HepG2 (cell line): Measurements from ENCODE around the gene CCDC57. TPM values are rescaled to one million over a fixed set of nuclear protein-coding genes. Genes with fewer than 3 reads are reported as not detected.

Experiments used
- ATAC-seq: fragments of 200-7000 bp; cut with Tn5 transposase; 3 replicates; pipeline ENCODE4 v1.9.1; 2020; ENCODE audit warnings: mild to moderate bottlenecking, moderate library complexity
- BruUV-seq: library from RNA; stranded (reverse); fragments of 400-500 nt; replicated peaks from 2 replicates; lab custom pipeline; 2021; lab: Mats Ljungman, UMichigan
- CTCF ChIA-PET: fragments of 300-600 bp; formaldehyde crosslinking; extraction: SDS; loops from one replicate; lab custom pipeline; 2021; ENCODE audit warnings: low total read pairs, inconsistent platforms, low intra/inter-chr PET ratio; lab: Yijun Ruan, JAX
- POLR2A ChIA-PET: fragments of 350-600 bp; sonication (Branson Sonifier 250); formaldehyde crosslinking; loops from one replicate; lab custom pipeline; 2020; ENCODE audit warnings: antibody characterized with exemption, inconsistent platforms; lab: Yijun Ruan, JAX
- DNase-seq: peaks from one replicate; pipeline ENCODE4 v3.0.0-alpha.2; 2015; ENCODE audit warnings: low spot score
- FAIRE-seq: peaks from 3 replicates; lab custom pipeline; 2011; peaks lifted over from hg19 to GRCh38; lab: Jason Lieb, UNC
- H2AFZ ChIP-seq: one replicate; pipeline ENCODE4 v1.6.1; 2011; ENCODE audit warnings: low read length, inconsistent platforms
- H3K27ac ChIP-seq: fragments of 300-600 bp; 3 replicates; pipeline ENCODE4 v1.8.0; 2011; ENCODE audit warnings: mixed run types, mild to moderate bottlenecking, mixed read lengths, low read length, inconsistent platforms; ENCODE audit not compliant: insufficient read depth; ENCODE audit errors: extremely low read length
- H3K27me3 ChIP-seq, 2 experiments: fragments of 200-600 bp in 1 of 2; 2 replicates in 1 of 2; 3 replicates in 1 of 2; pipeline versions ENCODE4 v1.6.0 to v1.8.0; 2011; ENCODE audit warnings: low read length in 2 of 2, mild to moderate bottlenecking in 2 of 2, moderate library complexity in 2 of 2, inconsistent platforms in 1 of 2; ENCODE audit not compliant: insufficient read depth in 2 of 2, control insufficient read depth in 1 of 2
- H3K36me3 ChIP-seq, 2 experiments: fragments of 200-600 bp in 1 of 2; replicated peaks in 1 of 2; 2 replicates in 1 of 2; 3 replicates in 1 of 2; pipeline versions ENCODE4 v1.5.1 to v1.8.0; 2011; ENCODE audit warnings: low read length in 2 of 2, inconsistent platforms in 1 of 2; ENCODE audit not compliant: insufficient read depth in 2 of 2, control insufficient read depth in 1 of 2
- H3K4me1 ChIP-seq: 2 replicates; pipeline ENCODE4 v1.5.1; 2012; ENCODE audit warnings: low read length, inconsistent platforms; ENCODE audit not compliant: insufficient read depth
- H3K4me2 ChIP-seq: 2 replicates; pipeline ENCODE4 v1.6.0; 2011; ENCODE audit warnings: low read depth, low read length, inconsistent platforms
- H3K4me3 ChIP-seq, 3 experiments: fragments of 200-600 bp in 1 of 3; sonication (generic), shearing (Covaris generic) in 1 of 3; replicated peaks in 1 of 3; 2 replicates each; pipeline ENCODE4 v1.5.1; 2011 to 2016; ENCODE audit warnings: low read length in 3 of 3, inconsistent platforms in 2 of 3, low read depth in 2 of 3, mild to moderate bottlenecking in 2 of 3, control low read depth in 1 of 3, mixed read lengths in 1 of 3; ENCODE audit not compliant: insufficient read depth in 1 of 3
- H3K79me2 ChIP-seq: one replicate; pipeline ENCODE4 v1.6.1; 2011; ENCODE audit warnings: low read length, inconsistent platforms; ENCODE audit not compliant: insufficient read depth
- H3K9ac ChIP-seq: 2 replicates; pipeline ENCODE4 v1.6.0; 2011; ENCODE audit warnings: mild to moderate bottlenecking, low read depth, low read length, inconsistent platforms; ENCODE audit not compliant: insufficient read depth
- H3K9me3 ChIP-seq: 2 replicates; pipeline ENCODE4 v1.5.1; 2012; ENCODE audit warnings: mild to moderate bottlenecking, low read length
- H4K20me1 ChIP-seq: 2 replicates; pipeline ENCODE4 v1.6.0; 2011; ENCODE audit warnings: inconsistent platforms, mild to moderate bottlenecking, low read length, moderate library complexity; ENCODE audit not compliant: insufficient read depth
- ARNT ChIP-seq: fragments of 450-650 bp; IDR thresholded peaks from 2 replicates; pipeline ENCODE4 v1.6.1; 2017
- HNRNPK ChIP-seq: fragments of 200-400 bp; formaldehyde crosslinking; IDR thresholded peaks from 2 replicates; pipeline ENCODE4 v1.6.1; 2018; ENCODE audit warnings: low read length, low read depth, moderate library complexity, mild to moderate bottlenecking; ENCODE audit not compliant: poor library complexity, severe bottlenecking
- MAF1 ChIP-seq: sonication (generic); formaldehyde crosslinking; IDR thresholded peaks from 2 replicates; pipeline ENCODE4 v1.5.0; 2020; ENCODE audit warnings: missing genetic modification reagents, borderline replicate concordance
- MAZ ChIP-seq, 2 experiments: sonication (generic) in 1 of 2; formaldehyde crosslinking in 1 of 2; IDR thresholded peaks; 2 replicates each; pipeline versions ENCODE4 v1.5.0 to v1.6.1; 2012 to 2020; ENCODE audit warnings: low read depth in 2 of 2, mild to moderate bottlenecking in 2 of 2, borderline replicate concordance in 1 of 2, improper control_type of control experiment in 1 of 2, low read length in 1 of 2, missing genetic modification reagents in 1 of 2, moderate library complexity in 1 of 2
- TOE1 ChIP-seq: sonication (generic); formaldehyde crosslinking; IDR thresholded peaks from 2 replicates; pipeline ENCODE4 v1.4.0; 2020; ENCODE audit warnings: mild to moderate bottlenecking, missing genetic modification reagents
- YEATS2 ChIP-seq: sonication (generic); formaldehyde crosslinking; IDR thresholded peaks from 2 replicates; pipeline ENCODE4 v1.4.0; 2020; ENCODE audit warnings: missing genetic modification reagents, borderline replicate concordance
- ZBTB20 ChIP-seq: sonication (generic); formaldehyde crosslinking; IDR thresholded peaks from 2 replicates; pipeline ENCODE4 v1.8.1; 2023; ENCODE audit warnings: missing genetic modification reagents, low read depth, mild to moderate bottlenecking, borderline replicate concordance
- ZBTB33 ChIP-seq: sonication (generic); formaldehyde crosslinking; IDR thresholded peaks from 2 replicates; pipeline ENCODE4 v1.4.0; 2020; ENCODE audit warnings: missing genetic modification reagents
- ZBTB38 ChIP-seq: sonication (generic); formaldehyde crosslinking; IDR thresholded peaks from 2 replicates; pipeline ENCODE4 v1.5.1; 2020; ENCODE audit warnings: mild to moderate bottlenecking, missing genetic modification reagents
- ZFP37 ChIP-seq: sonication (generic); formaldehyde crosslinking; IDR thresholded peaks from 2 replicates; pipeline ENCODE4 v1.4.0; 2020; ENCODE audit warnings: missing genetic modification reagents, borderline replicate concordance
- ZNF280D ChIP-seq: sonication (generic); formaldehyde crosslinking; IDR thresholded peaks from 2 replicates; pipeline ENCODE4 v1.5.1; 2020; ENCODE audit warnings: mild to moderate bottlenecking, missing genetic modification reagents
- ZNF589 ChIP-seq: sonication (generic); formaldehyde crosslinking; conservative IDR thresholded peaks from 2 replicates; pipeline ENCODE4 v1.8.0; 2022; ENCODE audit warnings: mild to moderate bottlenecking, moderate library complexity, missing genetic modification reagents
- ZNF674 ChIP-seq: sonication (generic); formaldehyde crosslinking; IDR thresholded peaks from 2 replicates; pipeline ENCODE4 v1.5.0; 2020; ENCODE audit warnings: low read depth, mild to moderate bottlenecking, missing genetic modification reagents
- ZNF75D ChIP-seq: sonication (generic); formaldehyde crosslinking; IDR thresholded peaks from 2 replicates; pipeline ENCODE4 v1.8.1; 2023; ENCODE audit warnings: missing genetic modification reagents, mild to moderate bottlenecking, borderline replicate concordance
- ZNF780A ChIP-seq: sonication (generic); formaldehyde crosslinking; IDR thresholded peaks from 2 replicates; pipeline ENCODE4 v1.8.0; 2022; ENCODE audit warnings: mild to moderate bottlenecking, missing genetic modification reagents, moderate library complexity
- WGBS: methylation state at CpG from one replicate; pipeline ENCODE4 v1.1.6; 2017; ENCODE audit warnings: low lambda C conversion rate; 5-methylcytosine and 5-hydroxymethylcytosine counted together
- in situ Hi-C: cut with HindIII; loops from 2 replicates; pipeline ENCODE4 v1.10.0; 2017; ENCODE audit warnings: low pct_unique_long_range_greater_than_20kb; ENCODE audit not compliant: extremely low pct_ligation_motif_present
- intact Hi-C: fragments of 100-400 bp; cut with micrococcal nuclease; formaldehyde crosslinking; loops from one replicate; pipeline ENCODE4 v1.10.0; 2022; ENCODE audit not compliant: unreplicated experiment
- polyA plus RNA-seq, 8 experiments: library from polyadenylated mRNA; depleted of rRNA in 3 of 8; stranded (reverse) in 7 of 8; unstranded in 1 of 8; fragments of >200 nt; fragmentation: Illumina TruSeq in 4 of 8; extraction: Trizol in 4 of 8; gene quantifications; 2 replicates each; pipeline versions ENCODE4 v1.2.1 to v1.2.3, GENCODE V29; 2011 to 2016; ENCODE audit warnings: low read depth in 4 of 8, missing spikeins in 1 of 8, mixed read lengths in 1 of 8; ENCODE audit not compliant: insufficient read depth in 1 of 8
- total RNA-seq, 5 experiments: library from RNA; depleted of rRNA; stranded (reverse); fragments of >200 nt; fragmentation: Illumina TruSeq; extraction: Trizol; gene quantifications; 2 replicates each; pipeline ENCODE4 v1.2.3, GENCODE V29; 2016; ENCODE audit warnings: low read depth in 1 of 5
- TF ChIP-seq, protein P1 (sequence below): IDR thresholded peaks from 2 replicates; pipeline ENCODE4 v1.6.1; 2018; ENCODE audit warnings: missing genetic modification reagents, mild to moderate bottlenecking, missing compliant biosample characterization

The CCDC57 gene
- total and polyA plus RNA-seq, 2 of the 13 experiments (the other 11 are each of a cell fraction or from before 2014, with no cell fraction given), result 59.3 to 59.9 TPM

DNA sequence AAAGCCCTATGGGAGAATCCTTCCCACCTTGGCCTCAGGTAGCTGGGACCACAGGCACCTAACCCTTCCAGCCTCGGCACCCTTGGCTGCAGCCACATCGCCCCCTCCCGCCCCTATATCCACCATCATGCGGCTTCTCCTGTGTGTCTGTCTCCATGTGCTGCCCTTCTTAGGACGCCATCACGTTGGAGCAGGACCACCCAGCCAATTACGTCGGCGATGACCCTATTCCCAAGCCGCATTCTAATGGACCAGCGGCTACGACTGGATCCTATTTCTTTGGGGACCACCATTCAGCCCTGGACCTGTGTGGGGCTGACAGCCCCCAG is 3.3 kb upstream of the CCDC57 start:
- H4K20me1 ChIP-seq, result no peaks in the 10 kb centered on the region
- H3K9me3 ChIP-seq, result no peaks in the 10 kb centered on the region
- no peak for ATAC-seq
- no peak for FAIRE-seq
- ChIA-PET CTCF (interaction anchor here (1.0 kb wide), 1 partner anchor 10 kb away, joined by 3 read pairs; no protein-coding TSS in a partner anchor), POLR2A (interaction anchor here (0.6 to 11.8 kb wide), 7 partner anchors 10 to 352 kb away, joined by 3 to 117 read pairs (median 7); partner anchors contain the start of gene SLC16A3)
- BruUV-seq, result no TSS peak
- peak overlapping the region; percentile 97 for H3K4me2 ChIP-seq
- peaks cover 84% of the 10 kb centered on the region for H3K4me1 ChIP-seq
- peaks cover 6% of the 10 kb centered on the region for H3K79me2 ChIP-seq
- H3K4me3 ChIP-seq, result peak overlapping the region in 1 of 3 experiments; percentile 70; a peak in 1 of 6 replicates
- intact Hi-C loops, result loop anchor here (2.0 kb wide), 1 partner anchor 15 kb away; no protein-coding TSS in a partner anchor
- no peak overlapping the region for H3K27ac ChIP-seq
- 76% methylated on average over 12 of the region's 12 CpGs for WGBS
- H3K9ac ChIP-seq, result no peak overlapping the region
- in situ Hi-C loops, result no loop called here
- no peaks in the 10 kb centered on the region for H3K36me3 ChIP-seq
- no peaks in the 10 kb centered on the region for H3K27me3 ChIP-seq
- no peak for DNase-seq
- no peak overlapping the region for H2AFZ ChIP-seq
- TF ChIP-seq ZBTB38 (CRISPR knock-in tag), result peak; percentile 58; the same call in 1 of the 2 replicates
- TF ChIP-seq ZBTB20 (CRISPR knock-in tag), result peak; percentile 15; the same call in 1 of the 2 replicates
- no peak for TF ChIP-seq ARNT
- TF ChIP-seq MAZ (IDR thresholded peaks at IDR 0.05; ENCODE audit: borderline replicate concordance, low read depth, low read length), result no peak
- no peak for TF ChIP-seq MAZ (CRISPR knock-in tag; IDR thresholded peaks at IDR 0.05; ENCODE audit: low read depth)
- TF ChIP-seq HNRNPK, result no peak
- TF ChIP-seq YEATS2 (CRISPR knock-in tag), result no peak
- no peak for TF ChIP-seq MAF1 (CRISPR knock-in tag)
- TF ChIP-seq ZNF280D (CRISPR knock-in tag), result 0 out of 2 replicates have a peak, but pooled peaks have one; percentile 3
- no peak for TF ChIP-seq TOE1
- TF ChIP-seq ZNF589 (CRISPR knock-in tag), result peak; percentile 46; the same call in 1 of the 2 replicates
- no peak for TF ChIP-seq ZNF75D (CRISPR knock-in tag)
- TF ChIP-seq, protein P1, sequence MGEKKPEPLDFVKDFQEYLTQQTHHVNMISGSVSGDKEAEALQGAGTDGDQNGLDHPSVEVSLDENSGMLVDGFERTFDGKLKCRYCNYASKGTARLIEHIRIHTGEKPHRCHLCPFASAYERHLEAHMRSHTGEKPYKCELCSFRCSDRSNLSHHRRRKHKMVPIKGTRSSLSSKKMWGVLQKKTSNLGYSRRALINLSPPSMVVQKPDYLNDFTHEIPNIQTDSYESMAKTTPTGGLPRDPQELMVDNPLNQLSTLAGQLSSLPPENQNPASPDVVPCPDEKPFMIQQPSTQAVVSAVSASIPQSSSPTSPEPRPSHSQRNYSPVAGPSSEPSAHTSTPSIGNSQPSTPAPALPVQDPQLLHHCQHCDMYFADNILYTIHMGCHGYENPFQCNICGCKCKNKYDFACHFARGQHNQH (CRISPR knock-in tag), result 0 out of 2 replicates have a peak, but pooled peaks have one; percentile 8
- TF ChIP-seq ZNF780A (CRISPR knock-in tag), result 0 out of 2 replicates have a peak, but pooled peaks have one; percentile 18
- no peak for TF ChIP-seq ZNF674 (CRISPR knock-in tag)
- no peak for TF ChIP-seq ZBTB33 (CRISPR knock-in tag)
- no peak for TF ChIP-seq ZFP37 (CRISPR knock-in tag)
